Neural cell (in vitro differentiated cells): ENCODE measurements around the gene RCC1. TPM values are rescaled to one million over a fixed set of nuclear protein-coding genes. Genes with fewer than 3 reads are reported as not detected.

Experiments used
- H2AFZ ChIP-seq: fragments of 200-600, 300-800 bp; sonication (generic), shearing (Covaris generic); 2 replicates; pipeline ENCODE4 v1.6.0; 2014; ENCODE audit warnings: low read depth, mild to moderate bottlenecking, antibody characterized with exemption, low read length, moderate library complexity
- H3F3A ChIP-seq: fragments of 200-600 bp; shearing (Covaris generic); 2 replicates; pipeline ENCODE4 v1.6.1; 2016; ENCODE audit warnings: mild to moderate bottlenecking, moderate library complexity, mixed read lengths, antibody characterized with exemption, low read length; ENCODE audit not compliant: insufficient read depth, poor library complexity, severe bottlenecking
- H3K27ac ChIP-seq: fragments of 200-600, 300-800 bp; sonication (generic), shearing (Covaris generic); 2 replicates; pipeline ENCODE4 v1.5.1; 2014; ENCODE audit warnings: mild to moderate bottlenecking, low read length, moderate library complexity
- H3K27me3 ChIP-seq: fragments of 300-800, 200-600 bp; sonication (generic), shearing (Covaris generic); 2 replicates; pipeline ENCODE4 v1.6.0; 2014; ENCODE audit warnings: mild to moderate bottlenecking, low read depth, low read length, moderate library complexity; ENCODE audit not compliant: insufficient read depth
- H3K36me3 ChIP-seq: fragments of 300-800, 200-600 bp; sonication (generic), shearing (Covaris generic); 2 replicates; pipeline ENCODE4 v1.5.1; 2014; ENCODE audit warnings: mild to moderate bottlenecking, antibody characterized with exemption, low read length, moderate library complexity; ENCODE audit not compliant: insufficient read depth
- H3K4me2 ChIP-seq: fragments of 300-800, 200-600 bp; sonication (generic), shearing (Covaris generic); 2 replicates; pipeline ENCODE4 v1.6.0; 2014; ENCODE audit warnings: mild to moderate bottlenecking, low read length
- H3K4me3 ChIP-seq: fragments of 300-800, 200-600 bp; sonication (generic), shearing (Covaris generic); 2 replicates; pipeline ENCODE4 v1.5.1; 2014; ENCODE audit warnings: mild to moderate bottlenecking, low read length, moderate library complexity
- H3K79me2 ChIP-seq: fragments of 200-600 bp; shearing (Covaris generic); replicated peaks from 2 replicates; pipeline ENCODE4 v1.6.0; 2014; ENCODE audit warnings: mild to moderate bottlenecking, low read length, moderate library complexity; ENCODE audit not compliant: insufficient read depth
- H3K9ac ChIP-seq: fragments of 300-800, 200-600 bp; sonication (generic), shearing (Covaris generic); 2 replicates; pipeline ENCODE4 v1.6.1; 2016; ENCODE audit warnings: mild to moderate bottlenecking, low read length, mixed read lengths
- H3K9me2 ChIP-seq: fragments of 200-600 bp; shearing (Covaris generic); 2 replicates; pipeline ENCODE4 v1.6.1; 2016; ENCODE audit warnings: mild to moderate bottlenecking, low read length, mixed read lengths; ENCODE audit not compliant: insufficient read depth
- H3K9me3 ChIP-seq: fragments of 200-600, 300-800 bp; sonication (generic), shearing (Covaris generic); 2 replicates; pipeline ENCODE4 v1.6.1; 2016; ENCODE audit warnings: mild to moderate bottlenecking, mixed run types, low read length, moderate library complexity, mixed read lengths
- H4K20me1 ChIP-seq: fragments of 200-600 bp; shearing (Covaris generic); 2 replicates; pipeline ENCODE4 v1.6.1; 2016; ENCODE audit warnings: mild to moderate bottlenecking, mixed run types; ENCODE audit not compliant: insufficient read depth
- CTCF ChIP-seq: fragments of 450-650 bp; IDR thresholded peaks from 2 replicates; pipeline ENCODE4 v1.5.1; 2014; ENCODE audit warnings: antibody characterized with exemption, mild to moderate bottlenecking, moderate library complexity; ENCODE audit not compliant: poor library complexity, severe bottlenecking
- EP300 ChIP-seq: fragments of 450-650 bp; conservative IDR thresholded peaks from 2 replicates; pipeline ENCODE4 v1.6.1; 2014; ENCODE audit warnings: antibody characterized with exemption, mild to moderate bottlenecking, moderate library complexity; ENCODE audit not compliant: poor library complexity, severe bottlenecking
- EZH2 ChIP-seq: fragments of 200-600, 300-800 bp; shearing (Covaris generic), sonication (generic); IDR thresholded peaks from 2 replicates; pipeline ENCODE4 v1.6.1; 2014; ENCODE audit warnings: antibody characterized with exemption, low read length, borderline replicate concordance, mild to moderate bottlenecking; ENCODE audit not compliant: insufficient read depth, poor library complexity, severe bottlenecking
- MXI1 ChIP-seq: fragments of 450-650 bp; conservative IDR thresholded peaks from 2 replicates; pipeline ENCODE4 v1.6.1; 2014; ENCODE audit warnings: antibody characterized with exemption, mild to moderate bottlenecking; ENCODE audit not compliant: poor library complexity, severe bottlenecking
- POLR2AphosphoS5 ChIP-seq: IDR thresholded peaks from 2 replicates; pipeline ENCODE4 v1.6.1; 2012
- RAD21 ChIP-seq: fragments of 450-650 bp; conservative IDR thresholded peaks from 2 replicates; pipeline ENCODE4 v1.6.1; 2014; ENCODE audit warnings: antibody characterized with exemption, mild to moderate bottlenecking, moderate library complexity
- SMC3 ChIP-seq: fragments of 450-650 bp; conservative IDR thresholded peaks from 2 replicates; pipeline ENCODE4 v1.6.1; 2014; ENCODE audit warnings: antibody characterized with exemption, mild to moderate bottlenecking, moderate library complexity; ENCODE audit not compliant: poor library complexity
- TAF1 ChIP-seq: IDR thresholded peaks from 2 replicates; pipeline ENCODE4 v1.6.1; 2012; ENCODE audit warnings: low read depth
- polyA plus RNA-seq: library from polyadenylated mRNA; depleted of rRNA; stranded (reverse); fragments of >200 nt; gene quantifications from 2 replicates; pipeline ENCODE4 v1.2.3, GENCODE V29; 2014
- TF ChIP-seq, protein P1 (sequence below): IDR thresholded peaks from 2 replicates; pipeline ENCODE4 v1.6.1; 2012; ENCODE audit warnings: borderline replicate concordance

The RCC1 gene
- polyA plus RNA-seq, 1 donor from 2014 or later, result 13.1 TPM

DNA sequence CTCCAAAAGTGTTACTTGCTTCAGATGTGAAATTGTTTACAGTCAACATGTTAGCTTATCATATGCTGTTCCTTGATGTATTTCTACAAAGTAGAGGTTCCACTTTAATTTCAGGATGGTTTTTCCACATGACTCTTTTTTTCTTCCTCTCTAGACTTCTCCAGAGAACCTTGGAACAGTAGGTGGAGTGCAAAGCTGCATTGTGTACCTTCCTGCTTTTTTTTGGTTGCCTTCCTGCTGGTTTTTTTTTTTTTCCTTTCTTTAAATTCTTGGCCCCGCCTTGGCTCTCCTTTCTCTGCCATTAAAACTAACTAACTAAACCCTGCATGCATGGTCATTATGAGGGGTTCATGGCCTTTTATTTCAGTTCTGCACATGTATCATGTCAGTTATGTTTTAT is 48.2 kb upstream of the RCC1 start:
- no peak overlapping the region for H3K9ac ChIP-seq
- TF ChIP-seq TAF1 (no peak), POLR2AphosphoS5 (no peak), EZH2 (no peak), SMC3 (no peak), EP300 (no peak), RAD21 (no peak), CTCF (no peak), MXI1 (no peak)
- TF ChIP-seq, protein P1, sequence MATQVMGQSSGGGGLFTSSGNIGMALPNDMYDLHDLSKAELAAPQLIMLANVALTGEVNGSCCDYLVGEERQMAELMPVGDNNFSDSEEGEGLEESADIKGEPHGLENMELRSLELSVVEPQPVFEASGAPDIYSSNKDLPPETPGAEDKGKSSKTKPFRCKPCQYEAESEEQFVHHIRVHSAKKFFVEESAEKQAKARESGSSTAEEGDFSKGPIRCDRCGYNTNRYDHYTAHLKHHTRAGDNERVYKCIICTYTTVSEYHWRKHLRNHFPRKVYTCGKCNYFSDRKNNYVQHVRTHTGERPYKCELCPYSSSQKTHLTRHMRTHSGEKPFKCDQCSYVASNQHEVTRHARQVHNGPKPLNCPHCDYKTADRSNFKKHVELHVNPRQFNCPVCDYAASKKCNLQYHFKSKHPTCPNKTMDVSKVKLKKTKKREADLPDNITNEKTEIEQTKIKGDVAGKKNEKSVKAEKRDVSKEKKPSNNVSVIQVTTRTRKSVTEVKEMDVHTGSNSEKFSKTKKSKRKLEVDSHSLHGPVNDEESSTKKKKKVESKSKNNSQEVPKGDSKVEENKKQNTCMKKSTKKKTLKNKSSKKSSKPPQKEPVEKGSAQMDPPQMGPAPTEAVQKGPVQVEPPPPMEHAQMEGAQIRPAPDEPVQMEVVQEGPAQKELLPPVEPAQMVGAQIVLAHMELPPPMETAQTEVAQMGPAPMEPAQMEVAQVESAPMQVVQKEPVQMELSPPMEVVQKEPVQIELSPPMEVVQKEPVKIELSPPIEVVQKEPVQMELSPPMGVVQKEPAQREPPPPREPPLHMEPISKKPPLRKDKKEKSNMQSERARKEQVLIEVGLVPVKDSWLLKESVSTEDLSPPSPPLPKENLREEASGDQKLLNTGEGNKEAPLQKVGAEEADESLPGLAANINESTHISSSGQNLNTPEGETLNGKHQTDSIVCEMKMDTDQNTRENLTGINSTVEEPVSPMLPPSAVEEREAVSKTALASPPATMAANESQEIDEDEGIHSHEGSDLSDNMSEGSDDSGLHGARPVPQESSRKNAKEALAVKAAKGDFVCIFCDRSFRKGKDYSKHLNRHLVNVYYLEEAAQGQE, result no peak
- H3K27ac ChIP-seq, result no peak overlapping the region
- H3F3A ChIP-seq, result no peaks in the 10 kb centered on the region
- H3K79me2 ChIP-seq, result no peaks in the 10 kb centered on the region
- H2AFZ ChIP-seq, result no peak overlapping the region
- H3K4me3 ChIP-seq, result no peak overlapping the region
- no peaks in the 10 kb centered on the region for H3K9me2 ChIP-seq
- H3K36me3 ChIP-seq, result no peaks in the 10 kb centered on the region
- no peaks in the 10 kb centered on the region for H3K9me3 ChIP-seq
- H3K4me2 ChIP-seq, result no peak overlapping the region
- H3K27me3 ChIP-seq, result no peaks in the 10 kb centered on the region
- H4K20me1 ChIP-seq, result no peaks in the 10 kb centered on the region

DNA sequence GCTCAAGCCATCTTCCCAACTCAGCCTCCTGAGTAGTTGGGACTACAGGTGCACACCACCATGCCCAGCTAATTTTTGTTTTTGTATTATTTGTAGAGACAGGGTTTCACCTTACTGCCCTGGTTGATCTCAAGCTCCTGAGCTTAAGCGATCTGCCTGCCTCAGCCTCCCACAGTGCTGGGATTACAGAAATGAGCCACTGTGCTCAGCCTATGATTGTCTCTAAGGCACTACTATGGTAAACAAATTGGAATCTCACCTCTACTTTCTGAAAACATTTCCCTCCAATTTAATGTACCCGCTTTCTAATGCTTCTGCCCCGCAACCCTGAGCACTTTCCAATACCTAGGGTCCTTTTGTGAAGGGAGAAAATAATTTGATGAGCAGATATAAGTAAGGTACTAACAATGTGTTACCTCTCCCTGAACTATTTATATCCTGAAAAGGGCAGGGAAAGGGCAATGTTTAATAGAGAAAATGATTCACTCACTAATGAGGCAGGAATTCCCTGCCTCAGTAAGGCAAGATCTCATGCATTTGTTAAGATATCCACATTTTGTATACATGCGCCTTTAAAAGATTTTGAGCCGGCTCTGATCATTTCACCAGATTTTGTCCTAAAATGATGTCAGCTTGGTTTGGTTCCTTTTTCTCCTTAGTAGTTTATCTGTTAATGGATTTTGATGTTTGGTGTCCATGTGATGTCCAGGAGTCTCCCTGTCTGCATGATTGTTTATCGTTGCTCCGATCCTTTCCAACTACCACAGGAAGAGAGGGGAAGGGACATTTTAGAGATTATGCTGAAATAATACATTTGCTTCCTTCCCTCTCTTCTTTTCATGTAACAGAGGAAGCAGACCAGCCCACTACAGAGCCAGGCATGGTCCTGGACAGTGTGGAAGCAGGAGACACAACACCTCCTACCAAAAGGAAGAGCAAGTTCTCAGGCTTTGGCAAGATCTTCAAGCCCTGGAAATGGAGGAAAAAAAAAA is 47.3 kb upstream of the RCC1 start:
- Histone ChIP-seq H3K36me3 (no peaks in the 10 kb centered on the region), H3K27ac (no peak overlapping the region), H3K9me3 (no peaks in the 10 kb centered on the region), H3K79me2 (no peaks in the 10 kb centered on the region), H3K4me3 (no peak overlapping the region), H3K27me3 (no peaks in the 10 kb centered on the region), H3K9ac (no peak overlapping the region), H4K20me1 (no peaks in the 10 kb centered on the region), H2AFZ (no peak overlapping the region), H3F3A (no peaks in the 10 kb centered on the region), H3K4me2 (no peak overlapping the region), H3K9me2 (no peaks in the 10 kb centered on the region)
- TF ChIP-seq TAF1 (no peak), MXI1 (no peak), EP300 (no peak), EZH2 (no peak), RAD21 (no peak), SMC3 (no peak), CTCF (no peak), POLR2AphosphoS5 (no peak)
- TF ChIP-seq, protein P1, result no peak
